Measurements from ENCODE around the gene DDX54. TPM values are rescaled to one million over a fixed set of nuclear protein-coding genes. Genes with fewer than 3 reads are reported as not detected.

DDX54 gene
- total RNA-seq, 1 donor from 2014 or later = 15.4 TPM

DNA sequence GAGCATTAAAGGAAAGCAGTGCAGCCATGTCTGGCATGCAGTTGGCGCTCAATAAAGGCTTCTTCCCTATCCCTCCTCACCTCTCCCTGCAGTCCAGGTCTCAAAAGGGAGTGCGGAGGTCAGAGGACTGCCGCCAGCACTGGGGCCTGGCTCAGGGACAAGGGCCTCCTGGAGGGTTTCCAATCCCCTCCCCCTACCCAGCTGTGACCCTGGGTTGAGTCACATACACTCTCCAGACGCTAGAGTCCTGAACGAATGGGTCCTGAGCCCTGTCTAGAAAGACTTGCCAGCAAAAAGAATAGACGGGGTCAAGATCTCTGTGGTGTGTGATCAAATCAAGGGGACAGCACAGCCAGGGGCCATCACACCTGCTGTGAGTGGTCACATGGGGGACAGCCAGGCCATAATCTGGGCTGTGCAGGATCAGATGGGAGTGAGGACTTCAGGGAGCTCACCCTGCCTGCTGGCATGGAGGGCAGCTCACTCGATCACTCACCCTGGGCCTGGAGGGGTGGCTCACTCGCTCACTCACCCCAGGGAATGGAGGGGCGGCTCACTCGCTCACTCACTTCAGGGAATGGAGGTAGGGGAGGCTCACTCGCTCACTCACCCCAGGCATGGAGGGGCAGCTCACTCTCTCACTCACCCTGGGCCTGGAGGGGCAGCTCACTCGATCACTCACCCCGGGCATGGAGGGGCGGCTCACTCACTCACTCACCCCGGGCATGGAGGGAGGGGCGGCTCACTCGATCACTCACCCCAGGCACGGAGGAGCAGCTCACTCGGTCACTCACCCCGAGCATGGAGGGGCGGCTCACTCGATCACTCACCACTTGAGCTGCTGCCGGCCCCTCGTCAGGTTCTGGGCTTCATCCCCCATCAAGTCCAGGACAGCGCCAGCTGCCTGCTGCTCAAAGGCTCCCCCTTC, 22.9 kb downstream of the DDX54 start:
- DNase-seq = no peak

DNA sequence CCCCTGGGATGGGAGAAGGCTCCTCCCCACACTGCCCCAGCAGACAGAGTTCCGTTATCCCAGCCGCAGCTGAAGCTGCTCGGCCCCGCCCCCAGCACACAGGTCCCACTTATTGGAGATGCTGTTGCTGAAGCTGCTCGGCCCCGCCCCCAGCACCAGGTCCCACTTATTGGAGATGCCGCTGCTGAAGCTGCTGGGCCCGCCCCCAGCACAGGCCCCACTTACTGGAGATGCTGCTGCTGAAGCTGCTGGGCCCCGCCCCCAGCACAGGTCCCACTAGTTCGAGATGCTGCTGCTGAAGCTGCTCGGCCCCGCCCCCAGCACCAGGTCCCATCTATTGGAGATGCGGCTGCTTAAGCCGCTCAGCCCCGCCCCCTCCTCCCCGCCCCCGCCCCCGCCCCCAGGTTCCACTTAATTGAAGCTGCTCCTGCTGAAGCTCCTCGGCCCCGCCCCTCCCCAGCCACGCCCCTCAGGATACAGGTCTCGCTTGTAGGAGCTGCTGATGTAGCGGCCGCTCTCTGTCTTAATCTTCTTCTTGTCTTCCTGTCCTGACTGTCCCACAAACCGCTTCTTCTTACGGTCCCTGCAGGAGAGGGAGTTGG, 23.8 kb downstream of the DDX54 start:
- no peak for DNase-seq

DNA sequence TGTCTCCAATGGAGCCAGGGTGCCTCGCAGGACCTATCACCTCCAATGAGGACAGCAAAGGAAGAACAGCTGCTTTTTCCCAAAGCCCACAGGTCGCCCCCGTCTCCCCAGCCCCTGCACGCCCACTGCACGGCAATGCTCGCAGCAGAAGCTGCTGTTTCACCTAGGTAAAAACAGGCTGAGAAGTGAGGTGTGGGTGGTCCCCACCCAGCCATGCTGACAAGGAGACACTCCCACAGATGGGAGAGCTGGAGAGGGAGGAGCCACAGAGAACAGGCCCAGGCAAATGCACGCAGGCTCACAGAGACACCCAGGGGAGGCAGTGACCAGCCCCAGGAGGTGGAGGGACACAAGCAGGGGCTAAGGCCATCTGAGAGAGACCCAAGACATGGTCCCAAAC, 25.3 kb downstream of the DDX54 start:
- no peak for DNase-seq

GRCh38 chr12:113158439-113159203, 26.7 kb downstream of the DDX54 start:
- DNase-seq = no peak

DNA sequence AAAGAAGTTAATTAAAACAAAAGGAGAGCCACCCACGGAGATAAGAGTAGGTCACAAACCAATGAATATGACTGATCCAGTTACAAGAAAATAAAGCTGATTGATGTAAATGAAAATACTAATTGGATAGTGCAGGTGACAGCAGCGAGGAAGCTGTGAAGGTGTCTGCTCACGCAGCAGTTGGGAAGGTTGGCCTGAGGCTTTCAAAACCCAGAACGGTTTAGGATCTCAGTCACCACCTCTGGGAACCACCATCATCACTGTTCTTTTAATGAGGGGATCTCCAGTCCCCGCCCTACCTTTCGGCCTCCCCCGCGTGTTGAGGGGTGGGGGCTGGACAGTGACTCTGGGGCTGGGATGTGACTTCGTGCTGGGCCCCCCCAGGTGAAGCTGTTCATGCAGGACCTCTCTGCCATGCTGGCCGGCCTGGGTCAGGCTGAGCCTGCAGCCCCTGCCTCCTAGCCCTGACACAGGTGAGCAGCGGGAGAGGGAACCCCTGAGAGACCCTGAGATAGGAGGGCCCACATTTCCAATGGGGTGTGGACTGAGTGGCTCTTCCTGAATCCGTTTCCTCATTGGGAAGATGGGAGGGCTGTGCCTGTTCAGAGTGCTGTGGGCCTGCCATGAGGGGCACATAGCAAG, 27.9 kb downstream of the DDX54 start:
- no peak for DNase-seq

- no peak for DNase-seq
Measured at GRCh38 chr12:113155646-113156045, 29.6 kb downstream of the DDX54 start.

GRCh38 chr12:113155060-113155459, 30.2 kb downstream of the DDX54 start:
- DNase-seq = no peak

GRCh38 chr12:113154351-113154973, 30.8 kb downstream of the DDX54 start:
- DNase-seq = no peak

DNA sequence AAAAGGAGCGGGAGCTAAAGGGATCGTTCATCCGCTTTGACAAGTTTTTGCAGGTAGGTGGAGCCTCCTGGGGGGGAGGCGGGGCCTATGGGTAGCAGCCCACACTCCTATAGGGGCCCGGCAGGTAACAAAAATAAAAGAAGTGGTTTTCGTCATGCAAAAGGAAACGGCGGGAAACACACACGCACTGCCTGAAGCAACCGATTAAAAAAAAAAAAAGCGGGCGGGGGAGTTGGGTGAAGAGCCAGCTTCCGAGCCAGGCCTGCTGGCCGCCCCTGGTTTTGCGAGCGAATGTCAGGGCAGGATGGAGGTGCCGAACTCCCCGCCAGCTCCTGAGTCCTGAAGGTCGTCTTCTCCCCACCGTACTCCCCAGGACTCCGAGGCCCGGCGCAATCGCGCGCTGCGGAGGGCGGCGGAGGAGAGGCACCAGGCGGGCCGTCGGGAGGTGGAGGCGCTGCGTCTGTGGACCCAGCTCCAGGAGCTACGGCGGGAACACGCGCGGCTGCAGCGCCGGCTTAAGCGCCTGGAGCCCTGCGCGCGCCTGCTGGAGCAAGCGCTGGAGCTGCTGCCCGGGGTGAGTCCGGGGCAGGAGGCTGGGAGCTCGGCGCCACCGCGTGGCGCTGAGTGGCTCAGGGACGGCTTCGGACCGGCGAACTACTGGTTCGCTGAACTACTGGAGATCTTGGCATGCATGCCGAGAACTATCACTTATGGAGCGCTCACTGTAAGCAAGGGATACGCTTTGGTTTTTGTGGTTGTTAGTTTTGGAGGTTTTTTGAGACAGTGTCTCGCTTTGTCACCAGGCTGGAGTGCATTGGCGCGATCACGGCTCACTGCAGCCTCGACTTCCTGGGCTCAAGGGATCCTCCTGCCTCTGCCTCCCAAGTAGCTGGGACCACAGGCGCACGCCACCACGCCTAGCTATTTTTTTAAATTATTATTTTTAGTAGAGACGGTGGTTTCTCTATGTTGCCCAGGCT, 32.2 kb downstream of the DDX54 start:
- peak; percentile 35 for DNase-seq

DNA sequence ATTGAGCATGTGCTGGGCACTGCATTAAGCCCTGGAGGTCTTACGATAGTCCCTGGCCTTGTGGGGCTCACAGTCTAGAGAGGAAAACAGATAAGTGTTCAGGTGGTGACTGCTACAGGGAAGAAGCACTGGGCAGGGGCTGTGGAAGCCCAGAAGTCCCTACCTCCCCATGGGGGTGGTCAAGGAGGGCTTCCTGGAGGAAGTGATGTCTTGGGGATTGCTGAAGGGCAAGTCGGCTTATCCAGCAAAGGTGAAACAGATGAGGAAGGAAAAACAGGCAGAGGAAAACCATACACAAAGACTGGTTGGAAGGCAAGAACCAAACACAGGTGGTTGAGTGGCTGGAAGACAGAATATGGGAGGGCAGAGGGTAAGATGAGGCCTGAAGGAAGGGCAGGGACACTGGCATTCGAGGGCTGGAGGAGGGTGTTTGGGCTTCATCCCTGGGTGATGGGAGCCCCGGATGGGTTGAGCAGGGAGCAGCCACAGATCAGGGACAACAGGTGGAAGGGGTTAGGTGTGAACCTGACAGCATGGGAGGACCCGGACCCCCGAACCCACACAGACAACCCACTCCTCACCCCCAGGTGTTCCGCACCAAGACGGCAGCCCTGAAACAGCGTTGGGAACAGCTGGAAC, 33.0 kb downstream of the DDX54 start:
- no peak for DNase-seq

DNA sequence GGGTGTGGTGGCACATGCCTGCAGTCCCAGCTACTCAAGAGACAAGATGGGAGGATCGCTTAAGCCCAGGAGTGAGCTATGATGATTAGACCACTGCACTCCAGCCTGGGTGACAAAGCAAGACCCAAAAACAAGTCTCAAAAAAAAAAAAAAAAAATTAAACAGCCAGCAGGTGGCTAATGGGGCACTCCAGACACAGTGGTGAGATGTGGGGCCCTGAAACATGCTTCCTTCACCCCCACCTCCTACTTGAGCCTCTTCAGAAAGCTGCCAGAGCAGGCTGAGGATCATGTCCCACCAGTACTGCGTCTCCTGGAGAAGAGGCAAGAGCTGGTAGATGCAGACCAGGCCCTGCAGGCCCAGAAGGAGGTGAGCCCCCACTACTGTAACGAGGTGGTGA, 33.6 kb downstream of the DDX54 start:
- no peak for DNase-seq

DNA sequence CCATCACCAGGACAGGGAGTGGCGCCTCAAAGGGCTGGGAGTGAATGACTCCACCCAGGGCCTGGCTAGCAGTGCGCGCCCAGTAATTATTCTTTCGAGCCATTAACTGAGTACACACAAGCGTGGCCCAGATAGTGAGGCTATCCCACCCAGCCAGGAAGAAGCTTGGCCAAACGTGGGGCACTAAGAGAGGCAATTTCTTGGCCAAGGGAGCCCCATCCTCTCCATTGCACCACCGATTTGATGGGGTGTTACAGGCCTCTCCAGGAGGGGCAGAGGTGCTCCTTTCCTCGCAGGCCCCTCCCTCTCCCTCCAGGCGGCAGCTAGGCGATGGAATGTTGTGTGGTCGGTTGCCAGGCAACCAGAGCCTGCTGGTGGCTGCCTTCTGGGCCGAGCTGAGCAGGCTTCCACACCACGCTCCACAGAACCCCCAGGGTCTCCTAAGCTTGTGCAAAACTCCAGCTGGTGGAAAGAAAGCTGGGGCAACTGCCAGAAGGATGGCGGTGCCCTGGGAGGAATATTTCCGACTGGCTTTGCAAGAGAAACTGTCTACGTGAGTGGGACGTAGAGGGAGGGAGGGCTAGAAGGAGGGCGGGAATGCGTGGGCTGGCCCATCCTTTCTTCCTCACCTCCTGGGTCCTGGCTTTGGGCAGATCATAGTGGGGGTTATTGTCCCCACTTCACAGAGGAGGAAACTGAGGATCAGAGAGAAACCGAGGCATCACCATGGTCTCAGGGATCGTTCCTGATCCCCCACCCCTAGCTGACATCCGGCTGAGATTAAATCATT, 35.7 kb downstream of the DDX54 start, which contains the start of gene CFAP73:
TSS of gene CFAP73 (plus strand) at position 364 of the 790 bp plus-strand sequence. CDS start at position 498, 134 bp downstream.
- DNase-seq = peak; percentile 81

GRCh38 chr12:113146999-113147398, 38.3 kb downstream of the DDX54 start:
- DNase-seq = no peak

DNA sequence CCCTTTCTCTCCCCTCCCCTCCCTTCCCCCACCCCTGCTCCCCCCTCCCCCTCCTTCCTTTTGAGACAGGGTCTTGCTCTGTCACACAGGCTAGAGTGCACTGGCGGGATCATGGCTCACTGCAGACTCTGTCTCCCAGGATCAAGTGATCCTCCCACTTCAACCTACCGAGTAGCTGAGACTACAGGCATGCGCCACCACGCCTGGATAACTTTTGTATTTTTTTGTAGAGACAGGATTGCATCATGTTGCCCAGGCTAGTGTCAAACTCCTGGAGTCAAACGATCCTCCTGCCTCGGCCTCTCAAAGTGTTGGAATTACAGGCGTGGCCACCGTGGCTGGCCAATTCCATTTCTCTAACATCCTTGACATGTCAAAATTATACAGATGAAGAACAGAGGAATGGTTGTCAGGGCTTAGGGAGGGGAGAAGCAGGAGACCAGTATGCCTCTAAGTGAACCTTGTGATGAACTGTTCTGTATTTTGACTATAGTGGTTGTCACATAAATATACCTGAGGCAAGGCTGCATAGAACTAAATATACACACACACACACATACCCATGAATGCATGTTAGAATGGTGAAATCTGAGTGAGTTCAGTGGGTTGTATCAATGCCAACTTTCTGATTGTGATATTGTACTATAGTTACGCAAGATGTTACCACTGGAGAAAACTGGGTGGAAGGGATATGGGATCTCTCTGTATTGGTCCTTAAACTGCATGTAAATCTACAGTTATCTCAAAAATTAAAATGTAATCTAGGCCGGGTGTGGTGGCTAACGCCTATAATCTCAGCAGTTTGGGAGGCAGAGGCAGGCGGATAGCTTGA, 39.3 kb downstream of the DDX54 start:
- DNase-seq = no peak

GRCh38 chr12:113144806-113145205, 40.5 kb downstream of the DDX54 start:
- DNase-seq = no peak

GRCh38 chr12:113143959-113144358, 41.3 kb downstream of the DDX54 start:
- DNase-seq = no peak

- no peak for DNase-seq
Measured at GRCh38 chr12:113142886-113143332, 42.4 kb downstream of the DDX54 start.

Data from skin of body (tissue), 2 donors.